ENCODE data around the gene PIK3C2G.

PIK3C2G gene

GRCh38 chr12:18556161-18556560 lies 294.8 kb downstream of the PIK3C2G start:
- DNase-seq (ENCODE audit: low read depth) = no peak

DNA sequence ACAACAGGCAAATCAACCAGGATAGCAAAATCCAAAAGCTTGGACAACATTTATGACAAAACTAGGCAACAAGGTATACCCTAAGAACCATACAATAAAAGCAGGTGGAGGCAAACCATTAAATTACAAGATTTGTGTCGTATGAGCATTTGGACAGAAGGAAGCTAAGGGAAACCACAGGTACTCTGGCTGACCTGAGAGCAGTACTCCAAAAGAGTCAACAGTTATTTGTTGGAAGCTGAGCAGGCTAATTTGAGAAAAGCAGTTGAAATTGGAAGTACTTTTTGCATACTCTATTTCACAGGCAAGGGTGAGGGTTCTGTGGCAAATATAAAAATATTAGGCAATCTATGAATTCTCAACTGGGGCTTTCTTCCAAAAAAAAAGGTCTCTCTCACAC lies 297.9 kb downstream of the PIK3C2G start:
- DNase-seq (ENCODE audit: low read depth) = no peak

GRCh38 chr12:18562531-18562930 lies 301.2 kb downstream of the PIK3C2G start:
- no peak for DNase-seq (ENCODE audit: low read depth)

DNA sequence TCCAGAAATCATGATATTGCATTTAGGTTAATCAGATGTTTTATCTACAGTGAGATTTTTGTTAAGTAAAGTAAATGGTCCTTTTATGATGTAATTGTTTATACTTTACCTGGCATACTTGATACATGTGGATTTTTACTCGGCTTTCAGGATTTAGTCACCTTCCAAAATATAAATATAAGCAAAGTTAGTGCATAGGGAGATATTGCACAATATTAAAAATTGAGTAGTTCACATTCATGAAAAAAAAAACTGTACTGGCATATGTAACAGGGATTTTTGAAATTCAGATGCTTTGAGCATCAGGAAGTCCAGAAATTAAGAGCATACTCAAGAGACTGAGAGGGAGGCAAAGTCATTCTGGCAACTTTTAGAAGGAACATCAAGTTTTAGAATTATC lies 303.0 kb downstream of the PIK3C2G start:
- DNase-seq (ENCODE audit: low read depth) = no peak

DNA sequence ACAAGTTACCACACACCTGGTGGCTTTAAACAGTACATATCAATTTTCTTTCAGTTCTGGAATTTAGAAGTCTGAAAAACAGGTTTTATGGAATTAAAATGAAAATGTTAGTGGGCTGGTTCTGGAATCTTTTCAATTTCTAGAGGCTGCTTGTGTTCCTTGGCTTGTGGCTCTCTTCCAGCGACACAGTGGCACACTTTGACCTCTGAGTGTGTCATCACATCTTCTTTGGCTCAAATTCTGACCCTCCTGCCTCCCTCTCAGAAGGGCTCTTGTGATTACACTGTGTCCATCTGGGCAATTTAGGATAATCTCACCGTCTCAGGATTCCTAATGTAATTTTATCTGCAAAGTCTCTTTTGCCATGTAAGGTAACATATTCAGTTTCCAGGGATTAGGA lies 306.5 kb downstream of the PIK3C2G start:
- DNase-seq (ENCODE audit: low read depth) = no peak

DNA sequence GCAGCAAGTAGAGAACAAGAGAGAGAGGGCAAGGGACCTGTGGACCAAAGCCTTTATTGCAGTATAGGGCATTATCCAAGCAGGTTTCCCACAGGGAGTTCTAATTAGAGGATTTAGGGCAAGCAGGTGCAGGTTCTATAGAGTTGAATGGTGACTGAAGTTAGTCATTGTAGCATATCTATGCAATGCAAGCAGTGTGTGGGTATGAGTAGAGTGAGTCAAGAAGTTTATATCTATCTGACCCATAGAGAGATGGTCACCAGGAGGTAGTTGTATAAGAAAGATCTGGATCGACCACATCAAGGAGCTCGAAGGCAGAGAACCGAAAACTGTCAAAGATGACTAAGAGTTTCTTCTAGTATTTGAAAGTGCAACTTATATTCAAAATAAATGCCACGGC lies 309.2 kb downstream of the PIK3C2G start:
- DNase-seq (ENCODE audit: low read depth) = no peak

GRCh38 chr12:18576104-18576626 lies 314.8 kb downstream of the PIK3C2G start:
- DNase-seq (ENCODE audit: low read depth) = no peak

DNA sequence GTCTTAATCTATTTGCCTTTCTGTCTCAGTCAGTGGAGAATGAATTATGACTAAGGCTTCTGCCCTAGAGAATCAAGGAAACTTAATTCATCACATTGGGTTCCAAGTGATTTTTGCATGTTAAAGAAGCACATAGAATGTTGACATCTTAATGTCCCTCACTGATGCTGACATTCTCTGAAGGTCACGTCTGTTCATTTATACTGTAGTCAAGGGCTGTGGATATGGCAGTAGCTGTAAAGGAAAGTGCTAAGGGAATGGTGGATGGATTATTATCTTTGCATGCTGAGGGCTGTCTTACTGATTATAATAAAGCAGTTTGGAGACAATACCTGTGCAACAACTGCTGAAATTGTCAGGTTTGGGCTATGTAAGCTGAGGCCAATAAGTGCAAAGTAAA lies 315.3 kb downstream of the PIK3C2G start:
- DNase-seq (ENCODE audit: low read depth) = no peak

DNA sequence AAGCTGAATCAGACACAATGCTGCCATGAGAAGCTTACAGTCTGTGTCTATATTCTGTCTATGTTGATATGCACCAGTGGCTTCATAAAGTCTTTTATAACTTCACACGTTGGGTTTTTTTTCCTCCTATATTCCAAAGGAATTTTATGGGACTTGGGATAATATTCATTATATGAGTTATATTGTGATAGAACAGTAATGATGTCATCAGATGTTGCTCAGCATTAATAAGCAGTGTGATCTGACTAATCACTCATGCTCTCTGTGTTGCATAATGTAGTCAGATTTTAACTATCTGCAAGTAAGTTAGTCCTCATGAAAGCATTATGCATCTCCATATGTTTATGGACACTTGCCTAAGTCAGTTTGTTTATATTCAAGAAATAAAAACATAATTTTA lies 316.9 kb downstream of the PIK3C2G start:
- no peak for DNase-seq (ENCODE audit: low read depth)

DNA sequence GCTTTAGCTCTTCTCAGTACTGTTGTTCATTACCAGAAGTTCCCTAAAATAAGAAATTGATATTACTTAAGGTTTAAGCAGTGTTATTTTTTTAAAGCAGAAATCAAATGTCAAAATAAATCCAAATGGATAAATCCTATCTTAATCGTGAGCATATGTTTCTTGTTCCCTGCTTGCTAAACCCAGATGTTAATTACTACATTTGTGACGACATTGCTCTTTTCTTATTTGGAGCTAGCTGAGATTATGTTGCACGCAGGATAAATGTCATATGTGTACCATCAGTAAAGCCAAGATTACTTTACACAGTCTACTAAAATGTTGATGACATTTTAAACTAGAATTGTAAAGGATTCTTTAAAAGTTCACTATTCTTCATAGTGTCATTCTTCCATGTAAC lies 319.0 kb downstream of the PIK3C2G start:
- DNase-seq (ENCODE audit: low read depth) = no peak

- no peak for DNase-seq (ENCODE audit: low read depth)
Measured at GRCh38 chr12:18580706-18581105, 319.4 kb downstream of the PIK3C2G start.

- no peak for DNase-seq (ENCODE audit: low read depth)
Measured at GRCh38 chr12:18581232-18581962, 320.1 kb downstream of the PIK3C2G start.

GRCh38 chr12:18583655-18584054 lies 322.3 kb downstream of the PIK3C2G start:
- DNase-seq (ENCODE audit: low read depth) = no peak

- no peak for DNase-seq (ENCODE audit: low read depth)
Measured at GRCh38 chr12:18586581-18586980, 325.3 kb downstream of the PIK3C2G start.

GRCh38 chr12:18589316-18589715 lies 328.0 kb downstream of the PIK3C2G start:
- DNase-seq (ENCODE audit: low read depth) = no peak

GRCh38 chr12:18591473-18591872 lies 330.2 kb downstream of the PIK3C2G start:
- DNase-seq (ENCODE audit: low read depth) = no peak

GRCh38 chr12:18595412-18595811 lies 334.1 kb downstream of the PIK3C2G start:
- DNase-seq (ENCODE audit: low read depth) = no peak

GRCh38 chr12:18601962-18602361 lies 340.6 kb downstream of the PIK3C2G start:
- DNase-seq (ENCODE audit: low read depth) = no peak

DNA sequence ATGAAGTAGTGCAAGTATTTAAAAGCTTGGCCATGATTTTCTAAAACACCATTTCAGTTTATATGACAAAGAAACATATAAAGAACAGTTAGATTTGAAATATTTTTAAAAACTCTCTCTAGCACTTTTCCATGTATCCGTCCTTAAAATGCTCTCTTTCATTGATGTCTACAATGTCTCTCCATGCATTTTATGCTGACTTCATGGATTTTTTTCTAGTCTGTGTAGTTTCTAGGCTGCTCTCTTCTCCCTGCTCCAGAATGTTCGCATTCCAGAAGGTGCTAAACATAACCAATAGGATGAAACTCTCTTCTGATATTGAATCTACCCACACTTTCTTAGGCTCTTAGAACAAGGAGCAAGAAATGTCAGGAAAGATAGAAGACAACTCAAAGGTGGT lies 351.7 kb downstream of the PIK3C2G start:
- DNase-seq (ENCODE audit: low read depth) = no peak

- DNase-seq (ENCODE audit: low read depth) = no peak
Measured at GRCh38 chr12:18620986-18621385, 359.7 kb downstream of the PIK3C2G start.

DNA sequence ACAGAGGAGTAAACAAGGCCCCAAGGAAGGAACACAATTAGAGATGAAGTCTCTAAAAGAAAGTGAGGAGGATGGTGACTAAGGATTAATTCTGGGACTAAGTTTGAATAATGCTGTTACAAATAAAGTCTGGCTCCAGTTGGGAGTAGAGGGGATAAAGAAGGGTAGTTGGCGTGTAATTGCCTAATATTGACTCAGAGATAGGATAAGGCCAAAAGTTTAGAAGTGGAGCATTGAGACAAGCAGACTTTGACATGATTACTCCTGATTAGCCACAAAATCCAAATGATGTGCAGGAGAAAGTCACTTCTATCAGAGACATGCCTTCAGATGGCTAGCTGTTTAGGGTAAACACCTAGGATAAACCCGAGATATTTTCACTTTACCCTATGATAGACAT lies 368.1 kb downstream of the PIK3C2G start:
- DNase-seq (ENCODE audit: low read depth) = no peak

GRCh38 chr12:18629916-18630315 lies 368.6 kb downstream of the PIK3C2G start:
- DNase-seq (ENCODE audit: low read depth) = no peak

DNA sequence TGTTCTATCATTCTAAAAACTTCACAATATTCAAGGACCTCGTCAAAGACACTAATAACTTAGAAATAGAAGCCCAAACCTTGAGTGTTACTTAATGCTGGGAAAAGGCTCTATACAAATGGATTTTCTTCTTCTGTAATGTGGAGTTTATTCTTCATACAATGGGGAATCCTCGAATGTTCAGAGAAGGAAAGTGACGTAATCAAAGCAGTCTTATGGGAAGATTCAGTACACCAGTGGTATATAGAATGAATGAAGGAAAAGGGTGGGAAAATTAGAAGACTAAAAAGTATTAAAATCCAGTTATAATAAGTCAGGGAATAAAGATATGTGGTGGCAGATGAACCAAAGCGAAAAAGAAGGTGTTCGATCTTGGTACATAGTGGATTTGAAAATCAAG lies 370.0 kb downstream of the PIK3C2G start:
- DNase-seq (ENCODE audit: low read depth) = no peak

GRCh38 chr12:18632848-18633247 lies 371.5 kb downstream of the PIK3C2G start:
- no peak for DNase-seq (ENCODE audit: low read depth)

Measured in stimulated activated CD8-positive, alpha-beta memory T cell treated with anti-CD3 and anti-CD28 coated beads, Interleukin-4, amount 100 ng/mL, for 24 hours (primary cell).